ENCODE results near the gene TMPRSS13.
A peak's percentile ranks its signal among the peaks of the same experiment; 100 is the strongest.

The TMPRSS13 gene

DNA sequence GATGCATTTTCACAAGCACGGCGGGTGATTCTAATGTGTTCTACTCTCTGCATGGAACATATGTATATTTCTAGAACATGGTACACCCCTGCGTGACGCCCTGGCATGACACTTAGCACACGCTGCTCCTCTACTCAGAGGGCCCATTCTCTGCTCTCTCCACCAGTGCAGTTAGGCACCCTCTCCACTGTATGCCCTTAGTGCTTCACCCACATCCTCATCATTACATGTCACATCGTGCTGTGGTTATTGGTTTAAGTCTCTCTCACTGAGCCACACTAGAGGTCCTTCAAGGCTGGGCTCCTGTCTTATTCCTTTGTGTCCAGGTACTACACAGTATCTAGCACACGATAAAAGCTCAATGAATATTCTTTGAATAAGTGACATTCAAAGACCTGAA is 16.7 kb downstream of the TMPRSS13 start:
- DNase-seq (ENCODE audit: low read depth): no peak

DNA sequence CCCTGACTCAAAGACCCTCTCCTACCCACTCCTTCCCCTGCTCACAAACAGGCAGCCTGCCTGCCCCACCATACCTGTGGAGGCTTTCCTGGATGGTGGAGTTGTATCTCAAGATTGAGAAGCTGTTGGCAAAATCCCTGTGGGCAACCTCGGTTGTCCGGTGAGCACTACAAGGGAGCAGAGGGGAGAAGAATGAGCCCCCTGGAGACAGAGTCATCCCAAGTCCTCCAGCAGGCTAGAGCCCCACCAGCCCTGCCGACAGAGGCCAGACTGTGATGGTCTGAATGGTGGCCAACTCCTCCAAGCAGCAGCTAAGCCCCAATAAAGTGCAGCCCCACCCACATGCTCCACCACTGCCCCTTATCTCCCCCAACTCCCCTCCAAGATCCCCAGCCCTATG is 17.5 kb downstream of the TMPRSS13 start:
- DNase-seq (ENCODE audit: low read depth): no peak

DNA sequence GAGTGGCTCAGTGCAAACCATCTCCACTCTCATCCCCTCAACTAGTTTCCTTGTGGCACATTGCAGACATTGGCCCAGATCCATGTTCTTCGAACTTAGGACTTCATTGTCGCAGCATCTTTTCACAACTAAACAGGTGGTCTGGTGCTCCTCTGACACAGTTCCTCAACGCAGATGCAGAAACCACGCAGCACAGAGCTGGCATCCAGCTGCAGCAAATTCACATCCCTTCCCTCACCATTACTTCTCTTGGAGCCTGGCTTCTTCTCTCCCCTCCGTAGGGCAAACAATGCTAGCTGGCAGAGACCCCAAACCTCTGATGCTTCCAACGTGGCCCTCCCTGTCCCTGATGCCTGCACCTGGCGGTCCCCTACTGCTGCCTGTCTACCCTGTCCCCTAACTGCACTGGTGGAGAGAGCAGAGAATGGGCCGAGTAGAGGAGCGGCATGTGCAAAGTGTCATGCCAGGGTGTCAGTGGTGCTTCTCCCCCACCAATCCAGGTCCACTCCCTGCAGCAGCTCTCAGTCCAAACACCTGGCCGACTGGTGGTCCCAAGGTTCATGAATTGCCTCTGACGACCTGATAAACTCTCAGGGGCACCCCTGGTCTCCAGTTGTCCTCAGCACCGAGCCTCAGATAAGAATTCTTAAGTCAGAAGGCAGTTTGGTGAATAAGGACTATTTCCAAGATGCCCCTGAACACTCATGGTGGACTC is 18.1 kb downstream of the TMPRSS13 start:
- DNase-seq (ENCODE audit: low read depth): no peak

DNA sequence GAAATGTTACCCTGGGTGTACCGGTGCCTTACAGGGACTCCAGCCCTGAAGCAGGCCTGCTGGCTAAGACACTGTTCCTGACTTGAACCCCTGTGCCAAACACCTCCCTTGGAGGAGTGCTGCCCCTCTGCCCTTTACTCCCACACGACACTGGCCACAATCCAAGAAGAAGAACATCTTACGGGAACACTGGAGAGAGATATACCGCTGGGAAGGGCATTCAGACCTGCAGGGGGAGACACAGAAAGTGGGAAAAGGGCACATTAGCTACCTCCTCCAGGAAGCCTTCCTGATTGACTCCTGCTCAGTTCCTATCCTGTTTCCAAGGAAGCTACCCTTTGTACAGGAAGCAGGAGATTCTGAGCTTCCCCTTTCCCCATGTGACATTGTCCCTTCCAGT is 18.7 kb downstream of the TMPRSS13 start:
- DNase-seq (ENCODE audit: low read depth): no peak

DNA sequence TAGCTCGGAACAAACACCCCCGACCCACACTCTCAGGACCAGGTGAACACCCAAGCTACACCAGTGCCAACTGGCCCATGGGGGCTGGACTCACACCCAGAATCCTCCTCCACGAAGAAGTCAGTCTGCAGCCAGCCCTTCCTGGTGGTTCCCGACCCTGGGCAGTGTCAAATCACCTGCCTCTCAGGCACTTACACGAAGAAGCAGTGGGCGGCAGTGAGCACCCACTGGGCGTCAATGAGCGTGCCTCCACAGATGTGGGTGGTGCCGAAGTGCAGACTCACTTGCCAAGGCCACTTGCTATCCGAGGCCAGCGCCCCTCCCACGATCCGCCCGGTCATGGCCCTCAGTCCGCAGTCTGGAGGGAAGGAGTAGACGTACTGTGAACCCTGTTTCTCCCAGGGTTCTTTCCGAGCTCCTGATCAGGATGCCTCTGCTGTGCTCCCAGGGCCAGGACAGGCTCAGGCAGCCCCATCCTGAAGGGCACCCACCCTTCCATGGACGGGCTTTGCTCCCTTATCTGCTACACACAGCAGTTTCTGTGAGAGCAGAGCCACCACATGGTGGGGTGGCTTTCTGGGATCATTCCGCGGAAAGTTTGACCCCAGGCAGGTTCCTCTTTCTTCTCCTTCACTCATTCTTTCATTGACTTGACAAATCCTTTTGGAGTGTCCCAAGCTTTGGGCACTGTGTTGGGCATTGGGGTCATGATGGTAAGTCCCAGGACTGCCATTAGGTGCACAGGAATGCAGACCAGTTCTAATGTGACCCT is 19.4 kb downstream of the TMPRSS13 start:
- no peak for DNase-seq (ENCODE audit: low read depth)

DNA sequence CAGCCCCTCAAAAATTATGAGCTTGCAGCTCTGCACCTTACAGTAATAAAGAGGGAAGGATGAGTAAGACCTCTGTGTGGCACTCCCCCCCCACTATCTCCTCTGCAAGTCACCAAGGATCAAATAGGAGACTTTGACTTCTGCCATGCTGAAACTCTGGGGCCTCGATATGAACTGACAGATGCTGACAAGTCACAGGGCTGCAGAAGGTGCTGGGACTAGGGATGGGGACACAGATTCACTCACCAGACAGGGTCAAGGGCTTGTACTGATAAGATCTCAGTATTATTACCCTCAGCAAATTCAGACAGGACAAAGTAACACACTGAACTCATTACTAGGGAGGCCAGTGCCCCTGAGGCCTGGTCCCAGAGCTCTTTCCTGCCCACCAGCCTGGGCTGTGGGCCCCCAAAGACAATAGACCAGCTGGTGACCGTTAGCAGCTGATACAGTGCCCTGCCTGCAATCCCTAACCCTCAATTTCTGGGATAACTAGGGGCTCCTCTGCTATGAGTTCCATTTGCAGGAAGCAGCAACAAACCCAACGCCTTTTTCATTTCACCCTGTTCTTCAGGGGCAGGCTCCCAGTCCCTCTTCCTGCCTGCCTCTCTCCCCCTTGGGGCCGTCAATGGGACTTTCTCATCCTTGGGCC is 20.1 kb downstream of the TMPRSS13 start:
- no peak for DNase-seq (ENCODE audit: low read depth)

DNA sequence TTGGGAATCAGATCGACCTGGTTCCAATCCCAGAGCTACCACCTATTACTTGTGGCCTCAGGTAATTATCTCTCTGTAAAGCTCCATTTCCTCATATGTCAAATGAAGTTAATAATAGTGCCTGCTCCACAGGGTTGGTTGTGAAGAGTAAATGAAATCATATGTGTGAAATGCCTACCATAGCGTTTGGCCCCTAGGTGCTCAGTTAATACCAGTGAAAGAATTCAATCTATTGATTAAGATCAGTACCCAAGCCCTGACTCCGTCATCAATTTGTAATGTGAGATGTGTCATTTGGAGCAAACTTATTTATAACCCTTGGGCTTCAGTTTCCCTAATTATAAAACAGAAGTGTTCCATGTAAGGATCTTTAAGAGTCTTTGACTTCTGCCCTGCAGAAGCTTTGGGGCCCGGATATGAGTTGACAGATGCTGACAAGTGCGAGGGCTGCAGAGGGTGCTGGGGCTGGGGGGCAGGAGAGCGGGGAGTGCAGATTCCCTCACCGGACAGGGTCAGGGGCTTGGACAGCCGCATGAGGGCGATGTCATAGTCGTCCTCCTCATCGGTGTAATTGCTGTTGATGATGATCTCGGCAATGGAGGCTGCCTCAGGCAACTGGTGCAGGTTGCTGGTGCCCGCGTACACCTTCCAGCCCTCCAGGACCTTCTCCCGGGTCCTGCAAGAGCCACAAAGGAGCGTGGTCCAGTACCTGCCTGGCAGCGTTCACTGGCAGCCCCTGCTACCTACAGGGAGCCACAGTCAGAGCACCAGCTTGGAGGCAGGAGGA is 20.9 kb downstream of the TMPRSS13 start:
- DNase-seq (ENCODE audit: low read depth): no peak

DNA sequence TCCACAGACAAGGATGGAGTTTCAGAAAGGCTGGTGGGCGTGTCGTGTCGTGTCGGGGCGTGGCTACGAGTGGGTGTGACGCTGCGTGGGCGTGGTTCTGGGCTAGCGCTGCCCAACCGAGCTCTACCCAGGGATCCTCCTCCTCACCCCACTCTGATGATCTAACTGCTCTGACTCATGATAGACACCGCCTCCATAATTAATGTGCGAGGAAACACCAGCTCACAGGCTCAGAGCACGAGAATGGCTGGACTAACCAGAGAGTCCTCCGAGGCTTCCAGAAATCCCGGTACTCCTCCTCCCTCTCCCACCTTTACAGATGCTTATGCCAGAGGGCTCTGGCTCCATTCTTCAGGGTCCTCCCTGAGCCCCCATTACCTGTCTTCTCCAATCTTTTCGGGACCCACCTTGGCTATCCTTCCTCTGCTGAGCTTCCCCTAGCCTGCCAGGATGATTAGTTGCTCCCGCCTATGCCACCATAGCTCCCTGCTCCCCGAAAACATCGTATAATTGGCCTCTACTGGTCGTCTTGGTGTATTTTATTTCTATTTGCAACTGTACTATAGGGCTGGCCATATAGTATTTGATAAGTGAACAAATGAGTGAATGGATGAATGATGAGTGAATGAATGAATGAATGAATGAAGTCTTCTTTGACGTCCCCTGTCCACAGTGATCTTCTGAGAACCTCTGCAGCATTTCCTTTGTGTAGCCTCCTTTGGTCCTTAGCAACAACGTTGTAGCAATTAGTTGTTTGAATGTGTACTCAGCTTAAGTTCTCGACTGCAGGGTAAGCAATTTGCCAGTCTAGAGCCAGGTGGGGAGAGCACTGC is 21.7 kb downstream of the TMPRSS13 start:
- DNase-seq (ENCODE audit: low read depth): peak; percentile 85

DNA sequence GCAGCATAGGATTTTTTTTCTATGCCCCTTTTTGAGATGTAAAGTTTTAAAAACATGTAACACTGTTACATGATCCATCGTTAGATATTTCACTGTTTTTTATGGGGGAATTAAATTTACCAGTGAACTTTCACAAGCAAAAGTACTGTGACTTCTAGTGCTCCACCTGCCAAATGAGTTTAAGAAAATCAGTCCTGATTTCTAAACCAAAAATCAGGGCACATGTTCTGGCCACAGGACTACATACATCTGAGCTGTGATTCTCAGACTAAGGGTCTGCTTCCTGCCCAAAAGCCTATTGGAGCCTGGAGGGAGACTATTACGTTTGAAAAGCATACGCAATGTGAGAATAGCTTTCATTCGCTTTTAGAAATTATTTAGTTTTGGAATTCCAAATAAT is 22.5 kb downstream of the TMPRSS13 start:
- no peak for DNase-seq (ENCODE audit: low read depth)

DNA sequence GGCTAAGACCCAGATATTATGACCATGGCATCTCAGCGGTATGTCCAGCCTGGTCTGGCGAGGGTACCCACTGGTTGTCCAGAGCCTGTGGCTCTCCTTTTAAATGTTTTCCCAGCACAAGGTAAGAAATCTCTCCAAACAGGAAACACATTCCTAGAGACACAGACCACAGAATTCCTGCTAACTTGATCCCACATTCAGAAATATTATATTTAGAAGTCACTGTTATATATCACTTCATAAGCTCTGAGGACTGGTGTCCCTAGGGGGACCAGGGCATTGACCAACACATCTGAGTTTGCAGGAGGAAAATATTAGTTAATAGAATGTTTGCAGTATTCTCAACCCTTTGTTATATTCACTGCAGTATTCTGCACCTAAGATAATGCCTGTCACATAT is 23.1 kb downstream of the TMPRSS13 start:
- DNase-seq (ENCODE audit: low read depth): no peak

DNA sequence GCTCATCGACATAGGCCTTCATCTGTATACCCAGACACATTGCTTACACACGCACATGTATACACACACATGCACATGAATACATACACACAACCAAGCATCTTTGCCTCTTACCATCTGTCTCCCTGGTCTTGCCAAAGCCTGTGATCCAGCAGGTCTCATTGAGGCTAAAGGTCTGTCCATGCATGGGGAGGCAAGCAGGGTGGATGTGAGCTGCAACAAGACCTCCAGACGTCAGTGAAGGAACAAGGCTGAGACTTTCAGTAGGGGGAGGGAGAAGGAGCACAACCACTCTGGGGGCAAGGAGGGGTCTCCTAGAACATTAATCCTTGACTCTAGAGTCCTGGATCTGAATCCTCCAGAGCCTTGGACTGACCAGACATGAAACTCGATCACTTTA is 23.7 kb downstream of the TMPRSS13 start:
- no peak for DNase-seq (ENCODE audit: low read depth)

DNA sequence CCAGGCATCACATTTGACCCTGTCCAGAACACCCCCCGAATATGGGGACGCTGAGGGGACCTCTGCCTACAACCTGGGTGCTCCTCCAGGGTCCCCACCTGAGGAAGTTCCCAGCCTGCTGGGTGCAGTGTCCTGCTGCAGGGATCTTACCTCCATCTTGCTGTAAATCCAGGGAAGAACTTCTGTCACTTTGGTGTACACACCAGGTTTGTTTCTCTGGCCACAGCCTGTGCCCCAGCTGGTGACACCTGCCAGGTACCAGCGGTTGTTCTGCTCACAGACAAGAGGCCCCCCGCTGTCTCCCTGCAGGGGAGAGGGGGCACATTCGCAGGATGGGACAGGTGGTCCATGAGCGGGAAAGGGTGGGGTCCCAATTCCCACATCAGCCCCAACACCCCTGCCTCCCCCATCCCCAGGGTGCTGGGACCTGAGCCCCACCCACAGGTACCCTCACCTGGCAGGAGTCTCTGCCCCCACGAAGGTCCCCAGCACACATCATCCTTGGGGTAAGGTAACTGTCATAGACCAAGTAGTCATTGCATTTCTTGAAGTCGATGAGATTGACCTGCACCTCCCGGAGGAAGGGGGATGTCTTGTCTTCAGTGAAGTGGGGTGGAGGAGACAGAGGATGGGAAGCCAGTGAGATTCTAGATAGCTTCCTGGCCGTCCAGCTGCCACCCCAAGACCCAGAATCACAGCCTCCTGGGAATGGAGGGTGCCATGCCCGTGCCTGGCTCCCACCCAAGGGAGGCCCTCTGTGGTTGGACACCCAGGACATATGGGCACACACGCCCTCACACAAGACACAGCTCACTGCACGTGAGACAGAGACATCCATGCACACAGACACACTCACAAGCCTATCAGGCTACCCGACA is 25.5 kb downstream of the TMPRSS13 start:
- no peak for DNase-seq (ENCODE audit: low read depth)

DNA sequence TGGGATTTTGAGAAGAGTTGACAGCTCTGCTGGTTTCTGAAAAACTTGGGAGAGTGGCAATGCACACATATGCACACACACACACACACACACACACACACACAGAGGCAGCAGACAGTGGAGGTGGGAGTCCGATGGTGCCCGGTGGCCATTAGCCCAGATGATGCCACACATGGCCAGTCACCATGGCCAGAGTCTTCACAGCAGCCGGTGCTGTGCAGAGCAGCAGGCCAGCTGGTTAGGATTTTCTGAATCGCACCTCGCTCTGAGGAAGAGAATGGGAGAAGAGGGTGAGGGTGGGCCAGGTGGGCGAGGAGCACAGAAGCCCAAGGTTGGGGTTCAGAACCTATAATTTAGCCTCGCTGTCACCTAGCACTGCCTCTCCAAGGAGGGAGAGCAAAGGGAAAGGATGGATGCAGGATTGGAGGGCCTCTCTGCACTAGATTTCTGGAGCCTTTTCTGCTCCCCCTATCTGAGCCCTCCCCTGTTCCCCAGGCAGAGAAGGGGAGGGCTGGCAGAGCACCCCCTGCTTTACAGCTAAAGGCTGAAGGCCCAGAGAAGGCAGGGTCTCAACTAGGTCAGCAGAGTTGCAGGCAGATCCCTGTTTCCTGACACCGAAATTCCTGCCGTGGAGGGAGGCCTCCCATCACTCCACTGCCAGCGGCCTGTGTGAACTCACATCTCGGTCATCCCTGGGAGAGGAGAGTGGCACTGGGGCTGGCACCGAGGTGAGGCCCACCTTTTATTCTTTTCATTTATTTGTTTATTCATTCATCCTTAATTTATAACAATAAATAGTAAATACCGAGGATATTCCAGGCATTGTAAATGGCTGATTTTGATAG is 27.0 kb downstream of the TMPRSS13 start:
- DNase-seq (ENCODE audit: low read depth): no peak

DNA sequence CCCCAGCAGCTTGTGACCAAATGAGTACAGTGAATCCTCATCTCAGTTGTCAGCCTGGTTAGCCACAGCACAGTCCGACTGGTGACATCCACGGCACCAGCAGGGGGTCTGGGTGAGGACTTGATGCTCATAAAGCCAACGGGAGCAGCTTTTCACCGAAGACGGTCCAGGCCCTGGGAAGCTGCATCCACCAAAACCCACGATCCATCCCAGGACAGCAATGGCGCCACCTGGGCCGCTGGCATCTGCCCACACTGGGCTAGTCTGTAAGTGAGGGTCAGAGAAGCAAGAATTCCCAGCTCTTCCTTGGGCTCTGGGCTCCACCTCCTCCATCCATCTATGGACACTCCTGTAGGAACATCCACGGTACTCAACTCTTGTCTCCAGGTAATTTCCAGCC is 27.6 kb downstream of the TMPRSS13 start:
- no peak for DNase-seq (ENCODE audit: low read depth)

DNA sequence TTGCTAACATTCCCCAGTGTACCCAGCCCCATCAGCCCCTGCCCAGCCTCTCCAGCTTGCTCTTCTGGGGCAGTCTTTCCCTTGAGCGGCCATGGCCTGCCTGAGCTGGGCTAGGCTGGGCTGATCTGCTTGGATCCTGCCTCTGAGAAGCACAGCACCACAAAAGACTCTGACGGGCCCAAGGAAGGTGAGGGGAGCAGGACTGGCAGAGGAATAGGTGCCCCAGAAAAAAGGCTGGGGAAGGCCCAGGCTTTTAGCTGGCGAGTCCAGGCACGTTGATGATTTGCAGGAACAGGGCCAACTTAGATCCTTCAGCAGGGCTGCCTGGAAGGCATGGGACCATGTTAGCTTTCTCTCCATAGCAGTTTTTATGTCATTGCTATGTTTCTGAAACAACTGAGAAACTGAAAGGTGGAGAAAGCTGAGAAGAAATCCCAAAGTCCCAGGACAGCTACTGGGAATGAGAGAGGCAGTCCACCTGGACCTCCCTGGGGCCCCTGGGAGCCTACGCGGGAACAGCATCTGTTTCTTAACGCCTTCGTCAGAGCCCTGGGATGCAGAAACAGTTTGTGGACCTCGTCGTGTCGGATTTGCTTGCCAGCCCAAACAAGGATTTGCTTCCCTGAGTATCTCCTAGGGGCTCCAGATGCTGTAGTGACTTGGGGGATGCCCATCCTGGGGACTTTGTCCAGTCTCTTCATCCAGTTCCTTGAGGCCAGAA is 28.3 kb downstream of the TMPRSS13 start:
- no peak for DNase-seq (ENCODE audit: low read depth)

DNA sequence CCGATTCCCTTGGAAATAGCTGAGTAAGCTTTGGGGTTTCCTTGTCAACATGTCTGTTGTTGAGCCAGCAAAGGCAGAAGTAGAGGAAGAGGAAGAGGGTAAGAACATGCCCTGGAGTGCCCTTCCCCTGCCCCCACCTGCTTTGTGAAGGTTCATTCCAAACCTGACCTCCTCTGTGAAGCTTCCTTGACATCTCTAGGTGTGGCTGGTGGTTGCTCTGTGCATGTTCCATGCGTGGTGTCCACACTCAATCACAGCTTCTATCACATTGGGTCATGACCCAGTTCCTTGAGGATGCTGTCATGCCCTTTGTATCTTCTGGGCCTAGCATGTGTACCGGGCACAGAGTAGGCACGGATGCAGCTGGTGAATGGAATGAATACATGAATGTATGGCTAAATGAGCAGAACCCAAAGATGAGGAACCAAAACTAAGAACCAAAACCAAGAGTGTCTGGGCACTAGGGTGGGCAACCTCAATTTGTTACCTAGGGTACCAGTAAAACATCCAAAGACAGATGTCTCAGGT is 29.0 kb downstream of the TMPRSS13 start:
- DNase-seq (ENCODE audit: low read depth): no peak

DNA sequence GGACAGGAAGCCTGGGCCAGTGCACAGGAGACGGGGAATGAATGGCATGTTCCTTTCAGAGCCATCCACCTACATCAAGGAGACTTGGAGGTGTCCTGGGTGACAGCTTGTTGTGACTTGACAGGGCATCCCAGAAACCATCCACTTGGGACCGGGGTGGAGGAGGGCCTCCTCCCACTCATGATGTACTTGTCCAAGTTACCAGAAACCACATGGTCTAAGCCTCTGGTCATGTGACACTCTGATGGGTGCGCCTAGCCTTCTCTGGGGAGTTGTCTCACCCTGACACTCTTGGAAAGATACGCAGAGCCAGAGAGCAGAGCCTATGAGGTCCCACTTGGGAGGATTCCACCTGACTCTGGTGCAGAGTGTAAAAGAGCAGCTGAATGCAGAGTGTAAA is 31.1 kb downstream of the TMPRSS13 start:
- DNase-seq (ENCODE audit: low read depth): no peak

DNA sequence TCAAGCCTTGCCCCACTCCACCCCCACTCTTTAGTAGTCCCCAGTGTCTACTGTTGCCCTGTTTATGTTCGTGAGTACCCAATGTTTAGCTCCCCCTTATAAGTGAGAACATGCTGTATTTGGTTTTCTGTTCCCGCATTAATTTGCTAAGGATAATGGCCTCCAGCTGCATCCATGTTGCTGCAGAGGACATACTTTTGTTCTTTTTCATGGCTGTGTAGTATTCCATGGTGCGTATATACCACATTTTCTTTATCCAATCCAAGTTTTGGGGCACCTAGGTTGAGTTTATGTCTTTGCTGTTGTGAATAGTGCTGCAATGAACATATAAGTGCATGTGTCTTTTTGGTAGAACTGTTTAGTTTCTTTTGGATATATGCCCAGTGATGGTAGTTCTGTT is 36.6 kb downstream of the TMPRSS13 start:
- DNase-seq (ENCODE audit: low read depth): no peak

DNA sequence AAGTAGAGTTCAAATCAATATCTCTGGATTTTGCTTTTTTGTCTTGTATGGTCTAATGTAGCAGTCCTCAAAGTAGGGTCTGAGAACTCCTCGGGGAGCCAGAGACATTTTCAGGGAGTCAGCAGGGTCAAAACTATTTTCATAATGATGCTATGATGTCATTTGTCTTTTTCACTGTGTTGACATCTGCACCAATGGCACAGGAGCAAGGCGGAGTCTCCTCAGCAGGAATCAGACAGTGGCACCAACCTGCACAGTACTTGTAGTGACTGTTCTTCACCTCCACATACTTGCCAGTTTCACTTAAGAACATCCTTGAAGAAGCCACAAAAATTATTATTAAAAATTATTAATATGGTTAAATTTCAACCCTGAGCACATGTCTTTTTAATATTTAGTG is 37.8 kb downstream of the TMPRSS13 start:
- DNase-seq (ENCODE audit: low read depth): no peak

Data from ELR (cell line).